ENCODE results near the gene ZRANB1.
"Not testable (repeated sequence)": the region's sequence is repeated elsewhere in the genome, so short reads cannot be mapped to it uniquely, and the experiment has no call there.

Gene ZRANB1

GRCh38 chr10:124941823-124942222 lies at the start of gene ZRANB1:
ZRANB1 (plus strand) TSS chr10:124942123; CDS start chr10:124942494, 371 bp downstream.
- DNase-seq = no peak

DNA sequence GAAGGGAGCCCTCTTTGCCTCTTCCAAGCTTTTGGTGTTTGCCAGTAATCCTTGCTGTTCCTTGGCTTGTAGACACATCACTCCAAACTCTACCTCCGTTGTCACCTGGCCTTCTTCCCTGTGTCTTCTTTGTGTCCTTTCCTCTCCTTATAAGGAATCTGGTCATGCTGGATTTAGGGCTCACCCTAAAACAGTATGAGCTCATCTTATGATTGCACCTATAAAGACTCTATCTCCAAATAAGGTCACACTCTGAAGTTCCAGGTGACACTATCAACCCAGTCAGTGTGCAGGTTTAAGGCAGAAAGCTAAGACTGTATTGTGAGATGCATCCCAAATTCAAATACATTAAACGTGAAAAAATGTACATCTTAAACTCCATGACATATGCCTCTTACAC lies 49.0 kb upstream of the ZRANB1 start:
- DNase-seq = no peak

DNA sequence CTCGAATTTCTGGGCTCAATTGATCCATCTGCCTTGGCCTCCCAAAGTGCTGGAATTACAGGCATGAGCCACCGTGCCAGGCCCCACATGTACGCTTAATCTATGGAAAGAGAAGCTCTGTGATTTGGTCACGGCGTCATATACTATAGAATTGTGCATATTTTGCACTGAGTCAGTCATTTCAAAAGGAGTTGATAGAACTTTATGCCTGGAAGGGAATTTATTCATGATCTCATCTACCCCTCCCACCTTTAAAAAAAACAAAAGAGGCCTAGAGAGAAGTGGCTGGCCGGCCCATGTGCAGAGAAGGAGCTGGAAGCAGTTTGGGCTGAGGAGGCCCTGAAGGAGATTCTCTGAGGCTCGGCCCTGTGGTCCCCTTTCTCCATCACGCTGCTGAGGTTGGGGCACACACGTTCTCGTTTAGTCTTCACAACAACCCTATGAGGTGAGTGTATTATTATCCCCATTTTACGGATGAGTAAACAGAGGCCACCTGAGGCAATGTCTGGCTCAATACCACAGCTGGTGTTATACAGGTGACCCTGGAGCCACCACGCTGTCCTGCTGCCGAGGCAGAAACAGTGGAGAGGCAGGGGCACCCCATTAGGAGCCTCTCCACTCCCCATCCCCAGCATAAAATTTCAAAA lies 47.2 kb upstream of the ZRANB1 start:
- DNase-seq = no peak

DNA sequence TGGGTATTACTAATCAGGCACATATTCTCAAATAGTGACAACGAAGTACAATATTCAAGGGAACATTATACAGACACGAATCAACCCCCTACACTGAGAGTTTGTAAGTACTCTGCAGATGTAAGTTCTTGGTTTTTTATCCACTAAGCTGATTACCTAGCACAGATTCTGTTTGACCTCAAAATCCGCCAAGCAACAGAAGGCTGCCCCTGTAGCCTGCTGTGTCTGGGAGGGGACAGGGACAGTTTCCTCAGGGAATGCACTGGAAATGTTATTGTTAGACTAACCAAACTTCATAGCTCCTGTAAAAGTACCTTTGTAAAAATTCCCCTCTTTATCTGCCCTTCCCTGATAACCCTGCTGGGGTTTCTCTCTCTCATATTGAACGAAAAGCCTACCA lies 45.2 kb upstream of the ZRANB1 start:
- no peak for DNase-seq

DNA sequence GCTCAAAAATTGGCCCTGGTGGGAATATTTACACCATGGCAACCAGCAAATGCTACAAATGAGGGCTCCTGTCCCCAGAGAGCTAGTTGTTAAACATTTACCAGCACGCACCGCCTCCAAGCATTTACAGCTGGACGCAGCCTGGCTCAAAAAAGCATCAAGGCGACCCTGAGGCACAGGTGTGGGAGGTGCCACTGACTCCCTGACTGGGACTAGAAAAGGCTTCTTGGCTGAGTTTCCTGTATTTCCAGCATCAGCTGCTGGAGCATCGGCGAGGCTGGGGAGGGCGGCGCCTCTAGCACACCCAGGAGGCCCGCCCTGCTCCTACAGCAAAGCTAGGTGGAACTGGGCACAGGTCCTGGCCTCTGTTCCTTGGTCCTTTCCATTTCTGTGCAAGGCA lies 43.5 kb upstream of the ZRANB1 start:
- no peak for DNase-seq

- no peak for DNase-seq
These were observed 42.8 kb upstream of the ZRANB1 start for GRCh38 chr10:124899151-124899550.

- no peak for DNase-seq
These were observed 39.5 kb upstream of the ZRANB1 start for GRCh38 chr10:124902462-124902861.

DNA sequence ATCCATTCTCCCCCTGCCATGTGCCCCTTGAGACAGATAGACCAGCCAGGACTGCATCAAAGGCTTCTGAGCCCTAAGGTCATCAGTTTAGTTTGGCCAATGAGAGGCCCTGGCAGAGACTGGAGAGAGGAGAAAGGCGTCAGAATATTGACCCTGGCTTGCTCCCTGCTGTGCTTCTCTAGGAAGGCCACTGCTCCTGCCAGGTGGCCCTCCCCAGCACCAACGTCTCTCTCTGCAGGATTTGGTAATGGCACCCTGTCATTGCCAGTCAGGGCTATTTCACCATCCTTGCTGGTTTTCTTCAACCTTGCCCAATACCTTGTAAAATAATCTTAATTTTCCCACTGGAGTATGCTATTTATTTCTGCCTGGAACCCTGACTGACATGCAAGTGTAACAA lies 38.8 kb upstream of the ZRANB1 start:
- DNase-seq = no peak

DNA sequence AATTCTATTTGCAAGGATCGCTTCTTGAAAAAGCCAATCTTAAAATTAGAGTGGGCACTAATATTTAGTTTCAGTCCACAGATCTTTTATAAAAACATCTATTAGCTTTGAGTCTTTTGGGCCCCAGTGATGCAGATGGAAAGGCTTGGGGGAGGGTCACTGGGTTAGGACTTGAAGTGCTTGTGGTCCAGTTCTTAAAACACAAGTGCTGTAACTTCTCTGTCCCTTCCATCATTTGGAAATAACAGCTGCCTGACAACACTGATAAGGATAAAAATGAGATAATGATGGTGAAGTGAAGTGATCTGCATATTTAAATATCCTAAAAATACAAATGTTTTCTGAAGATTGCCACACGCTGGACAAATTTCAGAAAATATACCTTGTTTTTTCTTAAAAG lies 37.1 kb upstream of the ZRANB1 start:
- DNase-seq = no peak

DNA sequence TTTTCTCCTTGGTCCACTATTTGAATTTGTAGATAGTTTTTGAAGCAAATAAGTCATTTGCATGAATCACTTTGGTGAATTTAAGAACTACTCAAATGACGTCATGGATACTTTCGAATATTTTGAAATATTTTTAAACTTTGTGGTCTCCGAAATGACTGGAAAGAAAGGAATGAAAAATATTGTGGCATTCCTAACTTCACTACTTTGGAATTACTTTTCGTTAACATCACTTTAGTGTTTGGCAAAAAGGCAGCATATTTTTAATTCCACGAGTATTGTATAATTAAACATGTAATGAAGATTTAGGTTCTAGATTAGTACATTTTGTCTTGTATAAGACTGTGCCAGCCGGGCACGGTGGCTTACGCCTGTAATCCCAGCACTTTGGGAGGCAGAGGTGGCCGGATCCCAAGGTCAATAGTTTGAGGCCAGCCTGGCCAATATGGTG lies 35.3 kb upstream of the ZRANB1 start:
- DNase-seq = no peak

GRCh38 chr10:124909563-124909962 lies 32.4 kb upstream of the ZRANB1 start:
- DNase-seq = no peak

GRCh38 chr10:124911124-124912067 lies 30.5 kb upstream of the ZRANB1 start:
- DNase-seq = no peak

DNA sequence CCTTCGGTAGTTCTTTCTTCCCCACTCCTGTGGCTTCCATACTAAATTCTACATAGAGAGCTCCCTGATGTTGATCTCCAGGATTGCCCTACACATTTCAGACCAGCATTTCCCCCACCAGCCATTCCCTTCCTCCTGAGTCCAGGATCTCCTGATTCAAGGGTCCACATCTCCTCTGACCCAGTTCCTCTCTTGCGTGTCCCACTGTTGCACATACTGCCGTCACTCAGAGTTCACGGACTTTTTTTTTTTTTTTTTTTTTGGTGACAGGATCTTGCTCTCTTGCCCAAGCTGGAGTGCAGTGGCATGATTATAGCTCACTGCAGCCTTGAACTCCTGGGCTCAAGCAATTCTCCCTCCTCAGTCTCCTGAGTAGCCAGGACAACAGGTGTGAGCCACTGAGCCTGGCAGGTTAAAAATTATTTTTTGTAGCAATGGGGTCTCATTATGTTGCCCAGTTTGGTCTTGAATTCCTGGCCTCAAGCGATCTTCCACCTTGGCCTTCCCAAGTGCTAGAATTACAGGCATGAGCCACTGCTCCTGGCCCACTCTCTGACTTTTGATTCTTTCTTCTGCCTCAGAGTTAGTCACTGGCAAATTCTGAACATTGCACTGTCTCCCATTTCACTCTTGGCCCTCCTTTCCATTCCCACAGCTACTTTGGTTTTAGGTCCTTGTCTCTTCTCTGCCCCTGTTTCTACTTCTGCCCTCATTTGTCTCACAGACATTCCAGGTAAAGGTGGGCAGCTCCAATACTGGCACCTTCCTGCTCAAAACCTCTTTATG lies 29.6 kb upstream of the ZRANB1 start:
- DNase-seq = no peak

DNA sequence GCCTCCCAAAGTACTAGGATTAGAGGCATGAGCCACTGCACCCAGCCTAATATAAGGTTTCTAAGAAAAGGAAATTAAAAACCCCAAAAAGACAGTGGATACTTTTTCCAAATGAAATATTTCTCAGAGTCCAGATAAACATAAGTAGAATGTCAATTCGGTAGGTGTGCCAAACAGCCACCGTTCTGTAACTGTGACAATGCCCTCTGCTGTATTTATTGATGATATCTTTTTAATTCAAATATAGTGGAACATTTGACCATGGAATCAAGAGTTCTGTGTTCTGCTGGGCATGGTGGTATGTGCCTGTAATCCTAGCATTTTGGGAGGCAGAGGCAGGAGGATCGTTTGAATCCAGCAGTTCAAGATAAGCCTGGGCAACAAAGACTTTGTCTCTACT lies 28.8 kb upstream of the ZRANB1 start:
- DNase-seq = no peak

- not testable (repeated sequence) for DNase-seq
These were observed 27.5 kb upstream of the ZRANB1 start for GRCh38 chr10:124914398-124914797.

GRCh38 chr10:124916098-124916584 lies 25.8 kb upstream of the ZRANB1 start:
- no peak for DNase-seq

DNA sequence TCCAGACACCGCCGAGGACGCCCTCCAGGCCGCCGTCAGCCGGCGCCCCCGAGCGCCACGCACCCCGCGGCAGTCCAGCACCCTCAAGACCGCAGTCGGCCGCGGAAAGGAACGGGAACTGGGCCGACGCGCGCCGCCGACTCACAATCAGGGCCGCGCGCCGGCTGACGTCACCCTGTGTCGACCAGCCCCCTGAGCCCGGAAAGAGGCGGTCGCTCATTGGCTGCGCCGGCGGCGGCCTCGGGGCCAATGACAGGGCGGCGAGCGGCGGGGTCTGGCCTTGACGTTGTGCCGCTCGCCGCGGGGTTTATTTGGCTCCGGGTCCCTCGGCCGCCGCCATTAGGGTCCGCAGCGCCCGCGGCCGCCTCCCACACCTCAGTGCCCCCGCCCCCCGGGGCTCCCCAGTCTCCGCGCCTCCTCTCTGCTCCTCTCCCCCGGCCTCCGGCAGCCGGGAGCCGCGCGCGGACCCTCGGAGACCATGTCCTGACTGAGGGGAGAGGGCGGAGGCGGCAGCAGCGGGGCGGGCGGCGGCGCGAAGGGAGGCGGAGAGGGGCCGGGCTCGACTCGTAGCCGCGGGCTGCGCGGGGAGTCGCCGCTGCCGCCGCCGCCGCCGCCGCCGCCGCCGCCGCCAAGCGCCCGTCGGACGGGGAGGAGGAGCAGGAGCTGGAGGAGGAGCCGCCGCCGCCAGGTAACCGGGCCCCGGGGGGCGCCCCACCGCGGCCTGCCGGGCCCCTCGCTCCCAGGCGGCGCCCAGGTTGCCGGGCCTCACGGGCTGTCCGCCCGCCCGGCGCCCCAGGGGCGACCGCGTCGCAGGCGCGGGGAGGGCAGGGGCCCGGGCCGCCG lies 25.1 kb upstream of the ZRANB1 start:
- DNase-seq = peak; percentile 46

GRCh38 chr10:124917428-124918190 lies 24.3 kb upstream of the ZRANB1 start:
- DNase-seq = no peak

GRCh38 chr10:124918191-124918830 lies 23.6 kb upstream of the ZRANB1 start:
- no peak for DNase-seq

- DNase-seq = no peak
These were observed 23.0 kb upstream of the ZRANB1 start for GRCh38 chr10:124918906-124919305.

- no peak for DNase-seq
These were observed 20.7 kb upstream of the ZRANB1 start for GRCh38 chr10:124921261-124921660.

All from NCI-H2081 treated with DMSO at 0.1 percent for 48 hours (cell line).